IMR-90 (cell line): ENCODE results near the gene OTUB2. TPM values are rescaled to one million over a fixed set of nuclear protein-coding genes. Genes with fewer than 3 reads are reported as not detected.

Experiments used
- ATAC-seq: fragments of 200-7000 bp; cut with Tn5 transposase; 2 replicates; pipeline ENCODE4 v1.9.1; 2020; ENCODE audit warnings: low read depth, mild to moderate bottlenecking, moderate library complexity
- BruUV-seq: library from RNA; stranded (reverse); fragments of 400-500 nt; replicated peaks from 2 replicates; lab custom pipeline; 2021; lab: Mats Ljungman, UMichigan
- CTCF ChIA-PET: fragments of 300-600 bp; formaldehyde crosslinking; extraction: SDS; loops from one replicate; lab custom pipeline; 2021; ENCODE audit warnings: antibody characterized with exemption; lab: Yijun Ruan, JAX
- POLR2A ChIA-PET: fragments of 300-600 bp; sonication (Branson Sonifier 250); formaldehyde crosslinking; loops from one replicate; lab custom pipeline; 2022; ENCODE audit warnings: antibody characterized with exemption; ENCODE audit not compliant: unreplicated experiment; lab: Charles Lee
- DNase-seq: peaks from one replicate; pipeline ENCODE4 v3.0.0; 2013
- H2AFZ ChIP-seq: replicated peaks from 2 replicates; pipeline ENCODE3; 2013; ENCODE audit warnings: low read length, mild to moderate bottlenecking; ENCODE audit not compliant: poor library complexity
- H2AK5ac ChIP-seq: 2 replicates; pipeline ENCODE4 v1.6.1; 2013; ENCODE audit warnings: low read depth, low read length, inconsistent platforms
- H2AK9ac ChIP-seq: replicated peaks from 2 replicates; pipeline ENCODE3; 2013; ENCODE audit warnings: mild to moderate bottlenecking, low read depth, low read length, moderate library complexity; ENCODE audit not compliant: poor library complexity
- H2BK120ac ChIP-seq: 2 replicates; pipeline ENCODE4 v1.6.1; 2013; ENCODE audit warnings: low read depth, low read length, inconsistent platforms
- H2BK15ac ChIP-seq: 3 replicates; pipeline ENCODE4 v1.6.1; 2013; ENCODE audit warnings: low read depth, low read length, inconsistent platforms
- H2BK20ac ChIP-seq: 2 replicates; pipeline ENCODE4 v1.6.1; 2013; ENCODE audit warnings: low read depth, mild to moderate bottlenecking, inconsistent platforms, low read length, moderate library complexity
- H2BK5ac ChIP-seq: 2 replicates; pipeline ENCODE4 v1.6.1; 2013; ENCODE audit warnings: mild to moderate bottlenecking, low read depth, low read length, inconsistent platforms; ENCODE audit not compliant: poor library complexity, severe bottlenecking
- H3K14ac ChIP-seq: replicated peaks from 2 replicates; pipeline ENCODE4 v1.6.1; 2013; ENCODE audit warnings: low read depth, low read length, inconsistent platforms
- H3K18ac ChIP-seq: 2 replicates; pipeline ENCODE4 v1.6.1; 2013; ENCODE audit warnings: low read depth, low read length, control low read depth
- H3K23ac ChIP-seq: 2 replicates; pipeline ENCODE4 v1.6.1; 2013; ENCODE audit warnings: low read depth, low read length, inconsistent platforms
- H3K27ac ChIP-seq: 2 replicates; pipeline ENCODE4 v1.5.1; 2013; ENCODE audit warnings: mild to moderate bottlenecking, control low read depth, low read length; ENCODE audit not compliant: insufficient read depth
- H3K27me3 ChIP-seq: 2 replicates; pipeline ENCODE4 v1.6.1; 2013; ENCODE audit warnings: low read length; ENCODE audit not compliant: control insufficient read depth, insufficient read depth
- H3K36me3 ChIP-seq: 2 replicates; pipeline ENCODE4 v1.6.1; 2013; ENCODE audit warnings: low read length, mixed read lengths; ENCODE audit not compliant: control insufficient read depth, insufficient read depth
- H3K4ac ChIP-seq: 2 replicates; pipeline ENCODE4 v1.6.1; 2013; ENCODE audit warnings: low read depth, low read length, inconsistent platforms
- H3K4me1 ChIP-seq: 2 replicates; pipeline ENCODE4 v1.6.1; 2013; ENCODE audit warnings: low read length, mixed read lengths; ENCODE audit not compliant: control insufficient read depth, insufficient read depth
- H3K4me2 ChIP-seq: 2 replicates; pipeline ENCODE4 v1.6.1; 2013; ENCODE audit warnings: low read depth, mild to moderate bottlenecking, control low read depth, low read length, moderate library complexity
- H3K4me3 ChIP-seq: 2 replicates; pipeline ENCODE4 v1.5.1; 2013; ENCODE audit warnings: low read depth, mild to moderate bottlenecking, control low read depth, low read length, moderate library complexity; ENCODE audit not compliant: insufficient read depth
- H3K56ac ChIP-seq: 2 replicates; pipeline ENCODE4 v1.6.1; 2013; ENCODE audit warnings: low read length, inconsistent platforms; ENCODE audit not compliant: insufficient read depth; ENCODE audit errors: extremely low read depth
- H3K79me1 ChIP-seq, 2 experiments: 2 replicates each; pipeline ENCODE4 v1.6.1; 2013; ENCODE audit warnings: low read length in 2 of 2, inconsistent platforms in 1 of 2, low read depth in 1 of 2
- H3K9ac ChIP-seq: 2 replicates; pipeline ENCODE4 v1.6.1; 2013; ENCODE audit warnings: low read depth, low read length, control low read depth
- H3K9me1 ChIP-seq: 2 replicates; pipeline ENCODE4 v1.6.1; 2013; ENCODE audit warnings: low read length, inconsistent platforms; ENCODE audit not compliant: insufficient read depth
- H3K9me3 ChIP-seq: 2 replicates; pipeline ENCODE4 v1.6.1; 2013; ENCODE audit warnings: low read length; ENCODE audit not compliant: control insufficient read depth, insufficient read depth
- H4K20me1 ChIP-seq: 2 replicates; pipeline ENCODE4 v1.6.1; 2013; ENCODE audit warnings: low read length, inconsistent platforms; ENCODE audit not compliant: insufficient read depth
- H4K5ac ChIP-seq: 2 replicates; pipeline ENCODE4 v1.6.1; 2013; ENCODE audit warnings: mild to moderate bottlenecking, low read depth, low read length, control low read depth
- H4K8ac ChIP-seq, 2 experiments: 2 replicates each; pipeline ENCODE4 v1.6.1; 2013; ENCODE audit warnings: low read depth in 2 of 2, low read length in 2 of 2, control low read depth in 1 of 2, inconsistent platforms in 1 of 2
- H4K91ac ChIP-seq: 2 replicates; pipeline ENCODE4 v1.6.1; 2013; ENCODE audit warnings: low read depth, low read length, inconsistent platforms; ENCODE audit not compliant: insufficient read depth
- BHLHE40 ChIP-seq: fragments of 150-350 bp; IDR thresholded peaks from 2 replicates; pipeline ENCODE4 v1.6.1; 2016; ENCODE audit warnings: mild to moderate bottlenecking, low read depth, low read length
- FOS ChIP-seq: fragments of 150-350 bp; IDR thresholded peaks from 2 replicates; pipeline ENCODE4 v1.6.1; 2016; ENCODE audit warnings: low read depth, low read length
- MXI1 ChIP-seq: IDR thresholded peaks from 2 replicates; pipeline ENCODE4 v1.6.1; 2012; ENCODE audit warnings: low read depth, mild to moderate bottlenecking, low read length, moderate library complexity, borderline replicate concordance
- NFE2L2 ChIP-seq: fragments of 150-350 bp; IDR thresholded peaks from 2 replicates; pipeline ENCODE4 v1.6.1; 2016; ENCODE audit warnings: low read depth, mild to moderate bottlenecking, low read length
- RAD21 ChIP-seq: IDR thresholded peaks from 2 replicates; pipeline ENCODE4 v1.6.1; 2012; ENCODE audit warnings: low read length, improper control_type of control experiment
- RCOR1 ChIP-seq: IDR thresholded peaks from 2 replicates; pipeline ENCODE4 v1.6.1; 2012; ENCODE audit warnings: mild to moderate bottlenecking, low read length, improper control_type of control experiment; ENCODE audit not compliant: insufficient replicate concordance
- WGBS, 2 experiments: methylation state at CpG; one replicate each; pipeline versions ENCODE4 v1.1.5 to v1.1.7; 2013; ENCODE audit warnings: missing lambda C conversion rate in 2 of 2; ENCODE audit not compliant: insufficient read length in 1 of 2; ENCODE audit errors: extremely low coverage in 2 of 2; 5-methylcytosine and 5-hydroxymethylcytosine counted together
- dilution Hi-C: fragments of 300-500 bp; cut with HindIII; formaldehyde crosslinking; loops from one replicate; pipeline ENCODE4 v1.14.3; 2018; ENCODE audit warnings: low sequenced_read_pairs; ENCODE audit not compliant: unreplicated experiment
- in situ Hi-C: fragments of 300-500 bp; cut with MboI; formaldehyde crosslinking; loops from 3 replicates; pipeline ENCODE4 v1.14.3; 2019; ENCODE audit warnings: low sequenced_read_pairs, inconsistent platforms, mixed read lengths
- intact Hi-C: fragments of 100-400 bp; cut with micrococcal nuclease; formaldehyde crosslinking; loops from 2 replicates; pipeline ENCODE4 v1.10.0; 2022
- polyA plus RNA-seq, 3 experiments: library from polyadenylated mRNA; depleted of rRNA; stranded (reverse); fragments of >200 nt; gene quantifications; 2 replicates each; pipeline ENCODE4 v1.2.3, GENCODE V29; 2012; ENCODE audit warnings: low replicate concordance in 1 of 3
- total RNA-seq: library from RNA; depleted of rRNA; stranded (reverse); fragments of >200 nt; gene quantifications from 2 replicates; pipeline ENCODE4 v1.2.3, GENCODE V29; 2012
- TF ChIP-seq, protein P1 (sequence below): fragments of 150-350 bp; IDR thresholded peaks from 2 replicates; pipeline ENCODE4 v1.6.1; 2016; ENCODE audit warnings: low read depth, mild to moderate bottlenecking, low read length, moderate library complexity, borderline replicate concordance
- TF ChIP-seq, protein P2 (sequence below): conservative IDR thresholded peaks from 2 replicates; pipeline ENCODE4 v1.5.1; 2012; ENCODE audit warnings: mild to moderate bottlenecking, low read depth, low read length, improper control_type of control experiment
- TF ChIP-seq, protein P3 (sequence below): fragments of 150-350 bp; IDR thresholded peaks from 2 replicates; pipeline ENCODE4 v1.6.1; 2017; ENCODE audit warnings: mild to moderate bottlenecking, antibody characterized with exemption, low read length, low read depth

OTUB2 gene
- total and polyA plus RNA-seq, 2 of the 4 experiments (the other 2 are of a cell fraction), result 1.1 to 2.5 TPM

DNA sequence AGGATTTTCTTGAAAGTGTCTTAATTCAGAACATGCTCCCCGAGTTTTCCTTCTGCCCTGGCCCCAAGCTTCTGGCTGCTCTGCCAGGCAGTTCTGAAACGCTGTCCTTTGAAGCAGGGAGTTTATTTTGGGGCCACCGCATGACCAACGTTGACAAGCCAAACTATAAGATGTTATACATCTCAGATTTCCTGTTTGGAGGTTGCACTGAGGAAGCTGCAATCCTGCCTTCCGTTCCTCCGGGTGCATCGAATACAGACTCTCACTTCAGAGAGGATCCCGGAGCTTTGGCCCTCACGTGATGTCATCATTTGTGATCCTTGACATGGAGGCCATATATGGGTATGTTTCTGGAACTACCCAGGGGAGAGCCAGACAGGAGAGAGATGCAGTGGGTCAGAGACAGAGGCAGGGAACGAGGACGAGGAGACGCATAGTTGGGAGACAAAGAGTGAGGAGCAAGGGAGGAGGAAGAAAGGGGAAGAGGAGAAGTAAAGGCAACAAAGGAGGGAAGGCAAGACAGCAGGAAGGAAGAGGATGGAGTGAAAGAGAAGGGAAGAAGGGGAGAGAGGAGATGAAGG is 49.6 kb upstream of the OTUB2 start, which contains the start of gene ASB2:
TSS of gene ASB2 (minus strand) at position 94 of the 581 bp plus-strand sequence. CDS start 12,031 bp downstream, outside the sequence.
- H3K4me1 ChIP-seq, result peaks cover 16% of the 10 kb centered on the region
- peak within 1 kb of the TSS; percentile 67 for H4K5ac ChIP-seq
- ChIA-PET CTCF (interaction anchor here (0.9 kb wide), 1 partner anchor 37 kb away, joined by 3 read pairs; no protein-coding TSS in a partner anchor), POLR2A (no interaction called here)
- H3K56ac ChIP-seq, result peak within 1 kb of the TSS; percentile 5; the same call in 1 of the 2 replicates
- DNase-seq (peak; percentile 52), ATAC-seq (peak; percentile 79)
- in situ Hi-C loops (no loop called here), dilution Hi-C loops (no loop called here), intact Hi-C loops (no loop called here)
- peak within 1 kb of the TSS; percentile 56 for H3K18ac ChIP-seq
- no peaks in the 10 kb centered on the region for H4K20me1 ChIP-seq
- H2BK120ac ChIP-seq, result peak within 1 kb of the TSS; percentile 82
- no peak within 1 kb of the TSS for H2BK5ac ChIP-seq
- H2BK20ac ChIP-seq, result peak within 1 kb of the TSS; percentile 64
- H4K8ac ChIP-seq, result peak within 1 kb of the TSS; percentile 74 to 83
- peaks cover 2% of the 10 kb centered on the region; the same call in 1 of the 2 replicates for H3K9me3 ChIP-seq
- H3K4me2 ChIP-seq, result peak within 1 kb of the TSS; percentile 19; the same call in 1 of the 2 replicates
- peak within 1 kb of the TSS; percentile 69; the same call in 1 of the 2 replicates for H3K23ac ChIP-seq
- H2BK15ac ChIP-seq, result peak within 1 kb of the TSS; percentile 79; the same call in 2 of the 3 replicates
- no peaks in the 10 kb centered on the region for H3K36me3 ChIP-seq
- H3K27ac ChIP-seq, result peak within 1 kb of the TSS; percentile 58
- no TSS peak for BruUV-seq
- peak within 1 kb of the TSS; percentile 93 for H2AK5ac ChIP-seq
- H3K4me3 ChIP-seq, result no peak within 1 kb of the TSS
- H2AK9ac ChIP-seq, result peak within 1 kb of the TSS; percentile 0
- no peak for TF ChIP-seq MXI1
- TF ChIP-seq BHLHE40, result peak; percentile 63
- TF ChIP-seq, protein P1, sequence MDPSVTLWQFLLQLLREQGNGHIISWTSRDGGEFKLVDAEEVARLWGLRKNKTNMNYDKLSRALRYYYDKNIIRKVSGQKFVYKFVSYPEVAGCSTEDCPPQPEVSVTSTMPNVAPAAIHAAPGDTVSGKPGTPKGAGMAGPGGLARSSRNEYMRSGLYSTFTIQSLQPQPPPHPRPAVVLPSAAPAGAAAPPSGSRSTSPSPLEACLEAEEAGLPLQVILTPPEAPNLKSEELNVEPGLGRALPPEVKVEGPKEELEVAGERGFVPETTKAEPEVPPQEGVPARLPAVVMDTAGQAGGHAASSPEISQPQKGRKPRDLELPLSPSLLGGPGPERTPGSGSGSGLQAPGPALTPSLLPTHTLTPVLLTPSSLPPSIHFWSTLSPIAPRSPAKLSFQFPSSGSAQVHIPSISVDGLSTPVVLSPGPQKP, result no peak
- no peak for TF ChIP-seq NFE2L2
- no peak for TF ChIP-seq FOS
- TF ChIP-seq, protein P2, sequence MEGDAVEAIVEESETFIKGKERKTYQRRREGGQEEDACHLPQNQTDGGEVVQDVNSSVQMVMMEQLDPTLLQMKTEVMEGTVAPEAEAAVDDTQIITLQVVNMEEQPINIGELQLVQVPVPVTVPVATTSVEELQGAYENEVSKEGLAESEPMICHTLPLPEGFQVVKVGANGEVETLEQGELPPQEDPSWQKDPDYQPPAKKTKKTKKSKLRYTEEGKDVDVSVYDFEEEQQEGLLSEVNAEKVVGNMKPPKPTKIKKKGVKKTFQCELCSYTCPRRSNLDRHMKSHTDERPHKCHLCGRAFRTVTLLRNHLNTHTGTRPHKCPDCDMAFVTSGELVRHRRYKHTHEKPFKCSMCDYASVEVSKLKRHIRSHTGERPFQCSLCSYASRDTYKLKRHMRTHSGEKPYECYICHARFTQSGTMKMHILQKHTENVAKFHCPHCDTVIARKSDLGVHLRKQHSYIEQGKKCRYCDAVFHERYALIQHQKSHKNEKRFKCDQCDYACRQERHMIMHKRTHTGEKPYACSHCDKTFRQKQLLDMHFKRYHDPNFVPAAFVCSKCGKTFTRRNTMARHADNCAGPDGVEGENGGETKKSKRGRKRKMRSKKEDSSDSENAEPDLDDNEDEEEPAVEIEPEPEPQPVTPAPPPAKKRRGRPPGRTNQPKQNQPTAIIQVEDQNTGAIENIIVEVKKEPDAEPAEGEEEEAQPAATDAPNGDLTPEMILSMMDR, result no peak
- TF ChIP-seq RCOR1, result no peak
- TF ChIP-seq, protein P3, sequence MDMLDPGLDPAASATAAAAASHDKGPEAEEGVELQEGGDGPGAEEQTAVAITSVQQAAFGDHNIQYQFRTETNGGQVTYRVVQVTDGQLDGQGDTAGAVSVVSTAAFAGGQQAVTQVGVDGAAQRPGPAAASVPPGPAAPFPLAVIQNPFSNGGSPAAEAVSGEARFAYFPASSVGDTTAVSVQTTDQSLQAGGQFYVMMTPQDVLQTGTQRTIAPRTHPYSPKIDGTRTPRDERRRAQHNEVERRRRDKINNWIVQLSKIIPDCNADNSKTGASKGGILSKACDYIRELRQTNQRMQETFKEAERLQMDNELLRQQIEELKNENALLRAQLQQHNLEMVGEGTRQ, result peak; percentile 77
- TF ChIP-seq RAD21, result no peak
- H3K4ac ChIP-seq, result peak within 1 kb of the TSS; percentile 70
- H3K79me1 ChIP-seq, result no peaks in the 10 kb centered on the region
- H4K91ac ChIP-seq, result peak within 1 kb of the TSS; percentile 77
- 23% methylated on average over 4 of the region's 12 CpGs; no CpG with 5 or more reads in 1 of the 2 experiments for WGBS, 2 experiments
- peaks cover 13% of the 10 kb centered on the region; the same call in 1 of the 2 replicates for H3K9me1 ChIP-seq
- peak within 1 kb of the TSS; percentile 55 for H3K9ac ChIP-seq
- H3K27me3 ChIP-seq, result no peaks in the 10 kb centered on the region; the same call in 1 of the 2 replicates
- peak within 1 kb of the TSS; percentile 17; the same call in 1 of the 2 replicates for H3K14ac ChIP-seq
- H2AFZ ChIP-seq, result peak within 1 kb of the TSS; percentile 69
